MM.1S (cell line): ENCODE data around the gene PXN.

Experiments
- DNase-seq: peaks from one replicate; pipeline ENCODE4 v3.0.0-alpha.2; 2015
- H2AFZ ChIP-seq: fragments of 300-600 bp; sonication (generic); 2 replicates; pipeline ENCODE4 v1.6.0; 2016; ENCODE audit warnings: antibody characterized with exemption, low read length
- H3F3A ChIP-seq: fragments of 300-600 bp; sonication (generic); 2 replicates; pipeline ENCODE4 v1.6.1; 2016; ENCODE audit warnings: mild to moderate bottlenecking, antibody characterized with exemption, low read length, moderate library complexity, mixed read lengths; ENCODE audit not compliant: insufficient read depth
- H3K27ac ChIP-seq: fragments of 300-600 bp; sonication (generic); 2 replicates; pipeline ENCODE4 v1.5.1; 2016; ENCODE audit warnings: mild to moderate bottlenecking, low read length
- H3K27me3 ChIP-seq: fragments of 300-600 bp; sonication (generic); replicated peaks from 2 replicates; pipeline ENCODE4 v1.6.0; 2016; ENCODE audit warnings: low read length; ENCODE audit not compliant: insufficient read depth
- H3K36me3 ChIP-seq: fragments of 300-600 bp; sonication (generic); replicated peaks from 2 replicates; pipeline ENCODE4 v1.6.1; 2016; ENCODE audit warnings: mild to moderate bottlenecking, low read length, mixed read lengths; ENCODE audit not compliant: insufficient read depth
- H3K4me1 ChIP-seq: fragments of 300-600 bp; sonication (generic); 2 replicates; pipeline ENCODE4 v1.6.1; 2016; ENCODE audit warnings: low read length, mixed read lengths
- H3K4me2 ChIP-seq: fragments of 300-600 bp; sonication (generic); 2 replicates; pipeline ENCODE4 v1.6.0; 2016; ENCODE audit warnings: low read depth, low read length
- H3K4me3 ChIP-seq: fragments of 300-600 bp; sonication (generic); 2 replicates; pipeline ENCODE4 v1.5.1; 2016; ENCODE audit warnings: low read length, mixed read lengths
- H3K79me2 ChIP-seq: fragments of 300-600 bp; sonication (generic); 2 replicates; pipeline ENCODE4 v1.6.1; 2016; ENCODE audit warnings: mixed run types, low read length, mixed read lengths
- H3K9ac ChIP-seq: fragments of 300-600 bp; sonication (generic); 2 replicates; pipeline ENCODE4 v1.6.1; 2016; ENCODE audit warnings: low read length, mixed read lengths
- H3K9me2 ChIP-seq: fragments of 300-600 bp; sonication (generic); replicated peaks from 2 replicates; pipeline ENCODE4 v1.6.1; 2016; ENCODE audit warnings: mild to moderate bottlenecking, low read length, mixed read lengths; ENCODE audit not compliant: insufficient read depth
- H3K9me3 ChIP-seq: fragments of 300-600 bp; sonication (generic); replicated peaks from 2 replicates; pipeline ENCODE4 v1.6.1; 2016; ENCODE audit warnings: mild to moderate bottlenecking, low read length, mixed read lengths; ENCODE audit not compliant: insufficient read depth
- H4K20me1 ChIP-seq: fragments of 300-600 bp; sonication (generic); 2 replicates; pipeline ENCODE4 v1.6.1; 2016; ENCODE audit warnings: mild to moderate bottlenecking, low read length, moderate library complexity, mixed read lengths; ENCODE audit not compliant: insufficient read depth
- EZH2 ChIP-seq: fragments of 300-600 bp; sonication (generic); optimal IDR thresholded peaks from 2 replicates; pipeline ENCODE3; 2017; ENCODE audit warnings: low read depth, mild to moderate bottlenecking, antibody characterized with exemption, low read length, mixed read lengths
- EZH2phosphoT487 ChIP-seq: fragments of 300-600 bp; sonication (generic); IDR thresholded peaks from 2 replicates; pipeline ENCODE4 v1.6.1; 2018; ENCODE audit warnings: antibody characterized with exemption, low read length
- TF ChIP-seq, protein P1 (sequence below): fragments of 300-600 bp; sonication (generic); IDR thresholded peaks from 2 replicates; pipeline ENCODE4 v1.5.1; 2016; ENCODE audit warnings: antibody characterized with exemption, low read length, mixed read lengths

PXN gene

DNA sequence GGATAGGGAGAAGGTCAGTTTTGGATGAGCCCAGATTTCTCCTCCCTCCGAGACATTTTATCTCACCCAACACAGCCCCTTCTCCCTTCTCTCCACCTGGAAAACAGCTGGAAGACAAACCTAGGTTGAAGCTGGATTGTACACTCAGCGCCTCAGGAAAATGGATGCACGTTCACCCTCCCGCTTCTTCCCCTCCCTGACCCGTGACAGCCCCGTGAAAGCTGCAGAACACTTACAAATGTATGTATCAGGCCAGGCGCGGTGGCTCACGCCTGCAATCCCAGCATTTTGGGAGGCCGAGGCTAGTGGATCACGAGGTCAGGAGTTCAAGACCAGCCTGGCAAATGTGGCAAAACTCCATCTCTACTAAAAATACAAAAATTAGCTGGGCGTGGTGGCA is 22.0 kb upstream of the PXN start:
- Histone ChIP-seq H3K27ac (no peak overlapping the region), H3K9me2 (no peaks in the 10 kb centered on the region), H2AFZ (no peak overlapping the region), H3K36me3 (no peaks in the 10 kb centered on the region), H3K9me3 (no peaks in the 10 kb centered on the region), H4K20me1 (no peaks in the 10 kb centered on the region), H3K27me3 (no peaks in the 10 kb centered on the region), H3K4me3 (no peak overlapping the region), H3K4me2 (no peak overlapping the region), H3K4me1 (no peaks in the 10 kb centered on the region), H3K9ac (no peak overlapping the region), H3F3A (peaks cover 14% of the 10 kb centered on the region; the same call in 1 of the 2 replicates), H3K79me2 (no peaks in the 10 kb centered on the region)
- no peak for DNase-seq
- TF ChIP-seq EZH2 (no peak), EZH2phosphoT487 (no peak)
- TF ChIP-seq, protein P1, sequence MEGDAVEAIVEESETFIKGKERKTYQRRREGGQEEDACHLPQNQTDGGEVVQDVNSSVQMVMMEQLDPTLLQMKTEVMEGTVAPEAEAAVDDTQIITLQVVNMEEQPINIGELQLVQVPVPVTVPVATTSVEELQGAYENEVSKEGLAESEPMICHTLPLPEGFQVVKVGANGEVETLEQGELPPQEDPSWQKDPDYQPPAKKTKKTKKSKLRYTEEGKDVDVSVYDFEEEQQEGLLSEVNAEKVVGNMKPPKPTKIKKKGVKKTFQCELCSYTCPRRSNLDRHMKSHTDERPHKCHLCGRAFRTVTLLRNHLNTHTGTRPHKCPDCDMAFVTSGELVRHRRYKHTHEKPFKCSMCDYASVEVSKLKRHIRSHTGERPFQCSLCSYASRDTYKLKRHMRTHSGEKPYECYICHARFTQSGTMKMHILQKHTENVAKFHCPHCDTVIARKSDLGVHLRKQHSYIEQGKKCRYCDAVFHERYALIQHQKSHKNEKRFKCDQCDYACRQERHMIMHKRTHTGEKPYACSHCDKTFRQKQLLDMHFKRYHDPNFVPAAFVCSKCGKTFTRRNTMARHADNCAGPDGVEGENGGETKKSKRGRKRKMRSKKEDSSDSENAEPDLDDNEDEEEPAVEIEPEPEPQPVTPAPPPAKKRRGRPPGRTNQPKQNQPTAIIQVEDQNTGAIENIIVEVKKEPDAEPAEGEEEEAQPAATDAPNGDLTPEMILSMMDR, result no peak

DNA sequence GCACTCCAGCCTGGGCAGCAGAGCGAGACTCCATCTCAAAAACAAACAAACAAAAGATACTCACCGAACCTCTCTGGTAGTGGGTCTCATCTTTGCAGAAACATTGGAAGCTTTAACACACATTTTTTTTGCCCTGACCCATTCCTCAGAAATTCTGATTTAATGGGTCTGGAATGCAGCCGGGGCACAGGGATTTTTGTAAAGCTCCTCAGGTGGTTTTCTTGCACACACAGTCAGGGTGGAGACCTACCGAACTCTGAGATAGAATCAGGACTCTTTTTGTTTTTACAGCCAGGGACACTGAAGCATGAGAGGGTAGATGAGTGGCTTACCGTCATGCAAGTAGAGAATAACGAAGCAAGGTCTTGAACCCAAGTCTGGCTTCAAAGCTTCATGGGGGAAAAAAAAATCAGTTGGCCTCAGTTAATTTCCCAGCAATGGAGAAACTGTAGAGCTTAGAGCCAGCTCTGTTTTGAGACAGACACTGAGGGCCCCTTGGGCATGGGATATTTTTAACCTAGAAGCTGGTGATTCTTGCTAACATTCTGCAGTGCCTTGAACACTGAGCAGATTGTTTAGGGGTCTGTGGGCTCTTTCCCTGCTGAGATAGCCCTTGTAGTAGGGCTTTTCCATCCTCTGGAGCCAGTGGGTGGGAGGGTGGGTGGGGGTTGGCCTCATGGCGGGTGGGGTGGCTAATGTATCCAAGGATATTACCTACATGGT is 21.4 kb upstream of the PXN start:
- H3K9me3 ChIP-seq, result no peaks in the 10 kb centered on the region
- no peak for DNase-seq
- no peaks in the 10 kb centered on the region for H3K4me1 ChIP-seq
- TF ChIP-seq EZH2, result no peak
- TF ChIP-seq, protein P1, result no peak
- H3K4me2 ChIP-seq, result no peak overlapping the region
- H3K27me3 ChIP-seq, result no peaks in the 10 kb centered on the region
- peaks cover 12% of the 10 kb centered on the region; the same call in 1 of the 2 replicates for H3F3A ChIP-seq
- no peaks in the 10 kb centered on the region for H3K79me2 ChIP-seq
- H3K27ac ChIP-seq, result no peak overlapping the region
- no peak overlapping the region for H2AFZ ChIP-seq
- no peak overlapping the region for H3K9ac ChIP-seq
- no peaks in the 10 kb centered on the region for H4K20me1 ChIP-seq
- H3K9me2 ChIP-seq, result no peaks in the 10 kb centered on the region
- no peak overlapping the region for H3K4me3 ChIP-seq
- no peaks in the 10 kb centered on the region for H3K36me3 ChIP-seq

DNA sequence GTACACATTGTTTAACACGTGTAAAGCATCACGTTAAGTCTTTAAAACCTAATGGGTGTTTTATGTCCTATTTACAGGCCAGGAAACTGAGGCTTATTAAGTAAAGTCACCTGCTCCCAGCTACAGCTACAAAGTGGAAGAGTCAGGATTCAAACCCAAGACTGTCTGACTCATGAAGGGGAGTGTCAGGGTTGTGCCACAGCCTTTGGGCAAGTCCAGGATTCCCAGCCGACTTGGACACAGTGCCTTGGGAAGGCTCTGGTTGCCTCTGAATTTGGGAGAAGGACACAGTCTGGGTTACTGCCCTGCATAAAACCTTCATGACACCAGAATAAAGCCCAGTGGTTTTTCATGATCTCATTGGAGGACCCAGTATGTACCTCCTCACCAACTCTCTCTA is 18.9 kb upstream of the PXN start:
- no peak for DNase-seq
- Histone ChIP-seq H2AFZ (no peak overlapping the region), H3K9me3 (no peaks in the 10 kb centered on the region), H3K9me2 (no peaks in the 10 kb centered on the region), H3K4me3 (no peak overlapping the region), H4K20me1 (no peaks in the 10 kb centered on the region), H3K79me2 (no peaks in the 10 kb centered on the region), H3K36me3 (no peaks in the 10 kb centered on the region), H3K27me3 (no peaks in the 10 kb centered on the region), H3K4me1 (no peaks in the 10 kb centered on the region), H3K9ac (no peak overlapping the region), H3K27ac (no peak overlapping the region), H3K4me2 (no peak overlapping the region), H3F3A (no peaks in the 10 kb centered on the region)
- TF ChIP-seq, protein P1, result no peak
- TF ChIP-seq EZH2phosphoT487, result no peak
- no peak for TF ChIP-seq EZH2
